MCF 10A (cell line): ENCODE results near the gene SIN3B. TPM values are rescaled to one million over a fixed set of nuclear protein-coding genes. Genes with fewer than 3 reads are reported as not detected.

Source experiments
- BruUV-seq: library from RNA; stranded (reverse); fragments of 400-500 nt; replicated peaks from 2 replicates; lab custom pipeline; 2021; lab: Mats Ljungman, UMichigan
- CTCF ChIA-PET: fragments of 300-600 bp; sonication (Branson Sonifier 250); formaldehyde crosslinking; extraction: SDS; loops from one replicate; lab custom pipeline; 2021; ENCODE audit warnings: antibody characterized with exemption, inconsistent platforms; lab: Yijun Ruan, JAX
- POLR2A ChIA-PET: fragments of 300-600, 350-650 bp; sonication (Branson Sonifier 250); formaldehyde crosslinking; extraction: SDS; loops from one replicate; lab custom pipeline; 2020; ENCODE audit warnings: antibody characterized with exemption, inconsistent platforms; lab: Yijun Ruan, JAX
- DNase-seq: peaks from one replicate; pipeline ENCODE4 v3.0.0-alpha.2; 2018; ENCODE audit not compliant: unreplicated experiment
- H3K27ac Mint-ChIP-seq: one replicate; pipeline ENCODE4 v1.8.0; 2022; ENCODE audit warnings: mild to moderate bottlenecking, low read depth, mixed read lengths; ENCODE audit not compliant: unreplicated experiment
- H3K27me3 Mint-ChIP-seq: one replicate; pipeline ENCODE4 v1.8.0; 2022; ENCODE audit warnings: mixed read lengths; ENCODE audit not compliant: insufficient read depth, unreplicated experiment
- H3K36me3 Mint-ChIP-seq: one replicate; pipeline ENCODE4 v1.8.0; 2022; ENCODE audit warnings: mild to moderate bottlenecking, moderate library complexity, mixed read lengths; ENCODE audit not compliant: insufficient read depth, unreplicated experiment
- H3K4me1 Mint-ChIP-seq: one replicate; pipeline ENCODE4 v1.8.0; 2022; ENCODE audit warnings: mixed read lengths; ENCODE audit not compliant: insufficient read depth, unreplicated experiment
- H3K4me3 Mint-ChIP-seq: one replicate; pipeline ENCODE4 v1.8.0; 2022; ENCODE audit warnings: mild to moderate bottlenecking, moderate library complexity, mixed read lengths; ENCODE audit not compliant: unreplicated experiment
- H3K9me3 Mint-ChIP-seq: one replicate; pipeline ENCODE4 v1.8.0; 2022; ENCODE audit warnings: mixed read lengths; ENCODE audit not compliant: unreplicated experiment
- intact Hi-C: fragments of 100-400 bp; cut with micrococcal nuclease; formaldehyde crosslinking; loops from 2 replicates; pipeline ENCODE4 v1.14.1; 2022
- total RNA-seq: library from RNA; stranded (reverse); gene quantifications from 2 replicates; pipeline ENCODE4 v1.2.3, GENCODE V29; 2022
- TF ChIP-seq, protein P1 (sequence below): fragments of 200-600 bp; IDR thresholded peaks from one replicate; pipeline ENCODE4 v1.8.0; 2022; ENCODE audit warnings: antibody characterized with exemption, mild to moderate bottlenecking; ENCODE audit not compliant: unreplicated experiment

Gene SIN3B
- total RNA-seq, 1 experiment from 2014 or later, result 56.0 TPM

GRCh38 chr19:16928916-16929315, 99.7 kb downstream of the SIN3B start:
- POLR2A ChIA-PET, result interaction anchor here (0.7 to 1.4 kb wide), 2 partner anchors 22 to 28 kb away, joined by 3 read pairs; no protein-coding TSS in a partner anchor
- CTCF ChIA-PET, result no interaction called here
- Mint-ChIP-seq H3K27ac (no peak overlapping the region), H3K4me1 (no peaks in the 10 kb centered on the region), H3K9me3 (peaks cover 18% of the 10 kb centered on the region), H3K36me3 (no peaks in the 10 kb centered on the region), H3K4me3 (no peak overlapping the region), H3K27me3 (peaks cover 28% of the 10 kb centered on the region)
- TF ChIP-seq, protein P1, sequence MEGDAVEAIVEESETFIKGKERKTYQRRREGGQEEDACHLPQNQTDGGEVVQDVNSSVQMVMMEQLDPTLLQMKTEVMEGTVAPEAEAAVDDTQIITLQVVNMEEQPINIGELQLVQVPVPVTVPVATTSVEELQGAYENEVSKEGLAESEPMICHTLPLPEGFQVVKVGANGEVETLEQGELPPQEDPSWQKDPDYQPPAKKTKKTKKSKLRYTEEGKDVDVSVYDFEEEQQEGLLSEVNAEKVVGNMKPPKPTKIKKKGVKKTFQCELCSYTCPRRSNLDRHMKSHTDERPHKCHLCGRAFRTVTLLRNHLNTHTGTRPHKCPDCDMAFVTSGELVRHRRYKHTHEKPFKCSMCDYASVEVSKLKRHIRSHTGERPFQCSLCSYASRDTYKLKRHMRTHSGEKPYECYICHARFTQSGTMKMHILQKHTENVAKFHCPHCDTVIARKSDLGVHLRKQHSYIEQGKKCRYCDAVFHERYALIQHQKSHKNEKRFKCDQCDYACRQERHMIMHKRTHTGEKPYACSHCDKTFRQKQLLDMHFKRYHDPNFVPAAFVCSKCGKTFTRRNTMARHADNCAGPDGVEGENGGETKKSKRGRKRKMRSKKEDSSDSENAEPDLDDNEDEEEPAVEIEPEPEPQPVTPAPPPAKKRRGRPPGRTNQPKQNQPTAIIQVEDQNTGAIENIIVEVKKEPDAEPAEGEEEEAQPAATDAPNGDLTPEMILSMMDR, result no peak
- no peak for DNase-seq
- BruUV-seq, result no TSS peak
- intact Hi-C loops, result no loop called here

Other genes with a start within 250 kb of the SIN3B start
- 11.1 and 12.9 TPM in 2 replicates for gene MED26, start 201.2 kb upstream of the SIN3B start, total RNA-seq
- gene SMIM7, start 169.3 kb upstream of the SIN3B start, total RNA-seq, result 69.3 and 81.8 TPM in 2 replicates
- 2.1 and 4.5 TPM in 2 replicates for gene TMEM38A, start 168.3 kb upstream of the SIN3B start, total RNA-seq
- gene NWD1, start 109.6 kb upstream of the SIN3B start, total RNA-seq, result 0.59 and 0.63 TPM in 2 replicates
- not detected in 2 replicates for gene F2RL3, start 59.6 kb downstream of the SIN3B start, total RNA-seq
- 1.3 and 2.3 TPM in 2 replicates for gene CPAMD8, start 197.4 kb downstream of the SIN3B start, total RNA-seq
- 6.6 and 8.4 TPM in 2 replicates for gene HAUS8, start 246.1 kb downstream of the SIN3B start, total RNA-seq
- 43.5 and 49.5 TPM in 2 replicates for gene MYO9B, start 246.4 kb downstream of the SIN3B start, total RNA-seq